Amniotic epithelial cell (primary cell): ENCODE results near the gene GPR32.
"Not testable (repeated sequence)": the region's sequence is repeated elsewhere in the genome, so short reads cannot be mapped to it uniquely, and the experiment has no call there.

Experiments
- DNase-seq: peaks from one replicate; pipeline ENCODE4 v3.0.0-alpha.2; 2010; ENCODE audit warnings: low read depth

The GPR32 gene

DNA sequence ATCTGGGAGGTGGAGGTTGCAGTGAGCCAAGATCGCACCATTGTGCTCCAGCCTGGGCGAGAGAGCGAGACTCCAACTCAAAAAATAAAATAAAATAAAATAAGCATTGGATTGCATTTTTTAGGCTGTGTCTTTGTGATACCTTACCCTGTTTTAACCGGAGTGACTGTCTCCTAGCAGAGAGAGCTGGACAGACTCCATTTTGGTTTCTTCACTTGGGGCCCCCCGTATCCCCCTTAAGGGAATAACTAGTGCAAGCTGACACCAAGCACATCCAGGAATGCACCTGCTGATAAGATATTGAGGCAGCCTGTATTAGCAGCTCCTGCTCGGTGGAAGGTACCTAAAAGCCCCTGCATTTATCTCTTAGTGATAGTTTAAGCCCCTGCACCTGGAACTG lies 20.8 kb upstream of the GPR32 start:
- no peak for DNase-seq

DNA sequence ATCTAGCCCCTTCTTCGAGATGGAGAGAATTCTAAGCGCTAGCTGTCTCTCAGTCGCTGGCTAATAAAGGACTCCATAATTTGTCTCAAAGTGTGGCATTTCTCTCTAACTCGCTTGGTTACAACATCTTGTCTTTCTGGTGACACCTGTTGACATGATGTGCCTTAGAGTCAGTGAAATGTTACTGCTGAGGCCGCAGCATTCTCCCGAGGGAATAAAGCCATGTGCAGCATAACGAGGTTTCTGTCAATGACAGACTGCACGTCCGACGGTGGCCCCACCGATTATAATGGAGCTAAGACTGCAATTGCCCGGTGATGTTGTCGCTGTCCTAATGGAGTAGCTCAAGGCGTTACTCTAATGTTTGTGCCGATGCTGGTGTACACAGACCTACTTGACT lies 20.3 kb upstream of the GPR32 start:
- no peak for DNase-seq

DNA sequence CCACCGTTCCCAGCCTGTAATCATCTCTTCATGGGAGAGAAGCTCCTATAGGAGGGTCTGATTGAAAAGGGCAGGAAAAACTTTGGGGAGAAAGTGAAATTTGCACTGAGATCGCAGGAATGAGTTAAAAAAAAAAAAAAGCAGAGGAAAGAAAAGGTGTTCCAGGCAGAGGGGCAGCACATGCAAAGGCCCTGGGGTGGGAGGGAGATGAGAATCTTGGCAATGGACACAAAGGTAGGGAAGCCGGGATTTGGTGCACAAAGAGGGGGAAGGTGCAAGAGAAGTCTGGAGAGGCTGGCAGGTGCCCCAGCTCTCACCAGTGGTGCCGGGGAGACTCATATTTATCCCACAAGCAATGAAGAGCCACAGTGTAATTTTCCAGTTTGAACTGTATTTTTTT lies 16.4 kb upstream of the GPR32 start:
- DNase-seq = no peak

DNA sequence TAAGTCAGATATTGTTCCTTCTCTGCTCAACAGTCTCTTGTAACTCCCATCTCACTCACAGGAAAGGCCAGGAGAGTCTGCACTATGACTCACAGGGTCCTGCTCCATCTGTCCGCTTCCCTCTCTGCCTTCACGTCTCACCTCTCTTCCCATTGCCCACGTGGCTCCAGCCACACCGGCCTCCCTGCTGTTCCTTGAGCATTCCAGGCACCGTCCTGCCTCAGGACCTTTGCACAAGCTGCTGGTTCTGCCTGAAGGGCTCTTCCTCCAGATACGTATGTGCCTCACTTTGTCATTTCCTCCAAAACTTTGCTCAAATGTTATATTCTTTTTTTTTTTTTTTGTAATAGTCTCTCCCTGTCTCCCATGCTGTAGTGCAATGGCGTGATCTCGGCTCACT lies 14.0 kb upstream of the GPR32 start:
- not testable (repeated sequence) for DNase-seq

DNA sequence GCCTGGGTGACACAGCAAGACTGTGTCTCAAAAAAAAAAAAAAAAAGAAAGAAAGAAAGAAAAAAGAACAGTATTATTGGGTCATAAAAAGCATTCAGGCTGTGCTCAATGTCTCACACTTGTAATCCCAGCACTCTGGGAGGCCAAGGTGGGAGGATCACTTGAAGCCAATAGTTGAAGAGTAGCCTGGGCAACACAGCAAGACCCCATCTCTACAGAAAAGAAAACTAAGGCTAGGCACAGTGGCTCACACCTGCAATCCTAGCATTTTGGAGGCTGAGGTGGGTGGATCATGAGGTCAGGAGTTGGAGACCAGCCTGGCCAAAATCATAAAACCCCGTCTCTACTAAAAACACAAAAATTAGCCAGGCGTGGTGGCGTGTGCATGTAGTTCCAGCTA lies 12.6 kb upstream of the GPR32 start:
- not testable (repeated sequence) for DNase-seq

DNA sequence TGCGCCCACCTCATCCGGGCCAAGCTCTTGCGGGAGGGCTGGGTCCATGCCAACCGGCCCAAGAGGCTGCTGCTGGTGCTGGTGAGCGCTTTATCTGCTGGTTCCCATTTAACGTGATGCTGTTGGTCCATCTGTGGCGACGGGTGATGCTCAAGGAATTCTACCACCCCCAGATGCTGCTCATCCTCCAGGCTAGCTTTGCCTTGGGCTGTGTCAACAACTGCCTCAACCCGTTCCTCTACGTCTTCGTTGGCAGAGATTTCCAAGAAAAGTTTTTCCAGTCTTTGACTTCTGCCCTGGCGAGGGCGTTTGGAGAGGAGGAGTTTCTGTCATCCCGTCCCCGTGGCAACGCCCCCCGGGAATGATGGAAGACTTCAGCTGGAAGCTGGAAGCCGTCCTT lies 11.2 kb upstream of the GPR32 start:
- DNase-seq = not testable (repeated sequence)

DNA sequence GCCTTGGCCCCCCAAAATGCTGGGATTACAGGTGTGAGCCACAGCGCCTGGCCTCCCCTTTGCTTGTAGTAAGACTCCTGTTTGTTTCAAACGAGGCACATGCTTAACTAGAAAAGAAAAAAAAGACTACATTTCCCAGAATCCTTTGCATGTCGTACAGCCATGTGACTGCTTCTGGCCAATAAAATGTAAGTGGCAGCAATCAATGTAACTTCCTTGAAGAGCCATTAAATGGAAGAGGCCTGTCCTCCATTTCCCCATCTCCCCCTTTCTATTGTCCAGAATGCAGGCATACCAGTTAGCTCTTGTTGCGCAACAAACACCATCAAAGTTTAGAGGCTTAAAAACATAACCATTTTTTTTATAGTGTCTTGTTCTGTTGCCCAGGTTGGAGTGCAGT lies 10.4 kb upstream of the GPR32 start:
- peak; percentile 14 for DNase-seq

DNA sequence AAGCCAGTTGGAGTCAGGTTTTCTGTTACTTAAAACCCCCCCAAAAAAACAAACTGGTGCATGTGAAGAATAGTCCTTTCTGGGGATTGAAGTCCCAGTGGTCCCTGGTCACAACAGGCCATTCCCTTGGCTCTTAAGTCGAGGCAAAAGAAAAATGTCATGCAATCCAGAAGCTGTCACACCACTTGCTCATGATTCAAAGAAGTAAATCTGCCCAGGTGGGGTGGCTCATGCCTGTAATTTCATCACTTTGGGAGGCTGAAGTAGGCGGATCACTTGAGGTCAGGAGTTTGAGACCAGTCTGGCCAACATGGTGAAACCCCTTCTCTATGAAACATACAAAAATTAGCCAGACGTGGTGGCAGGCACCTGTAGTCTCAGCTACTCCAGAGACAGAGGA lies 8.8 kb upstream of the GPR32 start:
- not testable (repeated sequence) for DNase-seq

DNA sequence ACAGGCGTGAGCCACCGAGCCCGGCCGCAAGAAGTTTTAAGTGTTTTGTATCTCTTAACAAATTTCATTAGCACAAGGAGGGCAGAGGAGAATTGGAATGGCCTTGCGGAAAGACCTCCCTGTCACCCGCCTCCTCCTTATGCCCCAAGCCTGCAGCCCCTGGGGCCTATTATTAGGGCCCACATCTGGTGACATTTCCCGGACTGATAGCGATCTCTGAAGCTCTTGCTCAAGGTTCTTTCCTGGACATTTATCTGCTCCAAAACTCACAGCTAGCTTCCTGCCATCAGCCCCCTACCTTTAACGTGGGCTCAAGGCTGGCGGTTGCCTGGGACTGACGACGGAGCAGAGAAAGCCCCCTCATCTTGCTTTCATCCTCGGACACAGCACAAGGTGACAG lies 6.7 kb upstream of the GPR32 start:
- not testable (repeated sequence) for DNase-seq

DNA sequence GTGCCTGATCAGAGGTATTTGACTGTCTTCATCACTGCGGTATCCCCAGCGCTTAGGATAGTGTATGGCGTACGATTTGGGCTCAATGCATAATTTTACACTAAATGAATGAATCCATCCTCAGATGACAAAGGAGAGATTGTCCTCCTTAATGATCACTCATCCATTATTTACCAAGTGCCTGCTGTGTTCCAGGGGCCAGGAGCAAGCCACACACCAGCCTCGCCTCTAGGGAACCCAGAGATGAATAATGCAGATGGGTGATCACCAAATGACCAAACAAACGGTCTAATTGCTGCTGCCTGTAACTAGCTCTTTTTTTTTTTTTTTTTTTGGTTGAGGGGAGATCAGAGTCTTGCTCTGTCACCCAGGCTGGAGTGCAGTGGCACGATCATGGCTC lies 5.9 kb upstream of the GPR32 start:
- no peak for DNase-seq

DNA sequence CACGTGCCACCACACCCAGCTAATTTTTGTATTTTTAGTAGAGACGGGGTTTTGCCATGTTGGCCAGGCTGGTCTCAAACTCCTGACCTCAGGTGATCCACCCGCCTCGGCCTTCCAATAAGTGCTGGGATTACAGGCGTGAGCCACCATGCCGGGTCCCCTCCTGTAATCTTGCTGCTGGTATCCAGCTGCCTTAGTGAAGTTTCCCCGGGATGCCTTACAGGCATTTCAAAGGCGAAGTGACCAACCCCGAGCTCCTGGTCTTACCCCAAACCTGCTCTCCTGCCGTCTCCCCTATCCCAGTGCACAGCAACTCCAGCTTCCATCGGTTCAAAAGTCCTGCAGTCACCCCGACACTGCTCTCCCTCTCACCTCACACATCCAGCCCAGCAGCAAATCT lies 3.5 kb upstream of the GPR32 start:
- DNase-seq = not testable (repeated sequence)

DNA sequence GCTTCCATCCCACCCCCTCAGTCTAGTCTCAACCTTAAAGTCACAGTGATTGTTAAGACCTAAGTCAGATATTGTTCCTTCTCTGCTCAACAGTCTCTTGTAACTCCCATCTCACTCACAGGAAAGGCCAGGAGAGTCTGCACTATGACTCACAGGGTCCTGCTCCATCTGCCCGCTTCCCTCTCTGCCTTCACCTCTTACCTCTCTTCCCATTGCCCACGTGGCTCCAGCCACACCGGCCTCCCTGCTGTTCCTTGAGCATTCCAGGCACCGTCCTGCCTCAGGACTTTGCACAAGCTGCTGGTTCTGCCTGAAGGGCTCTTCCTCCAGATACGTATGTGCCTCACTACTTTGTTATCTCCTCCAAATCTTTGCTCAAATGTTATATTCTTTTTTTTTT lies 3.0 kb upstream of the GPR32 start:
- DNase-seq = not testable (repeated sequence)

DNA sequence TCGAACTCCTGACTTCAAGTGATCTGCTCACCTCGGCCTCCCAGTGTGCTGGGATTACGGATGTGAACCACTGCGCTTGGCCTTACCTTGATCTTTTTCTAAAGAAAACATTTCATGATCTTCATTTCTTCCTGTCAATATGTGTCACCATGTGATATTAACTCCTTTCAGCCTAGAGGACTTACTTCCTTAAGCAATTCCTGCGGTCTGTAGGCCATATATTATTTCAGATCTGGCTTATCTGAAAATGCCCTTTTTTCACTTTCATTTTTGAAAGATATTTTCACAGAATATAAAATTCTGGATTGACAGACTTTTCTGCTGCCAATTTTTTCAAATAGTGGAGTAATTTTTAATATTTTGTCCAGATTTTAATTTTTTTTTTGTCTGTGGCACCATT lies 2.0 kb upstream of the GPR32 start:
- no peak for DNase-seq

DNA sequence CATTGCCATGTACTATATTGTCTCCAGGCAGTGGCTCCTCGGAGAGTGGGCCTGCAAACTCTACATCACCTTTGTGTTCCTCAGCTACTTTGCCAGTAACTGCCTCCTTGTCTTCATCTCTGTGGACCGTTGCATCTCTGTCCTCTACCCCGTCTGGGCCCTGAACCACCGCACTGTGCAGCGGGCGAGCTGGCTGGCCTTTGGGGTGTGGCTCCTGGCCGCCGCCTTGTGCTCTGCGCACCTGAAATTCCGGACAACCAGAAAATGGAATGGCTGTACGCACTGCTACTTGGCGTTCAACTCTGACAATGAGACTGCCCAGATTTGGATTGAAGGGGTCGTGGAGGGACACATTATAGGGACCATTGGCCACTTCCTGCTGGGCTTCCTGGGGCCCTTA lies 624 bp downstream of the GPR32 start:
- DNase-seq = no peak

DNA sequence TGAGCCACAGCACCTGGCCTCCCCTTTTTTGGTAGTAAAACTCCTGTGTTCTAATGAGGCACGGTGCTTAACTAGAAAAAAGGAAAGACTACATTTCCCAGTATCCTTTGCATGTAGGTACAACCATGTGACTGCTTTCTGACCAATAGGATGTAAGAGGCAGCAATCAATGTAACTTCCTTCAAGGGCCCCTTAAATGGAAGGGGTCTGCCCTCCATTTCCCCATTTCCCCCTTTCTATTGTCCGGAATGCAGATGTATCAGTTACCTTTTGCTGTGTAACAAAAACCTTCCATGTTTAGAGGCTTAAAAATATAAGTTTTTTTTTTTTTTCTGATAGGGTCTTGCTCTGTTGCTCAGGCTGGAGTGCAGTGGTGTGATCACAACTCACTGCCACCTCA lies 2.2 kb downstream of the GPR32 start:
- peak; percentile 16 for DNase-seq

DNA sequence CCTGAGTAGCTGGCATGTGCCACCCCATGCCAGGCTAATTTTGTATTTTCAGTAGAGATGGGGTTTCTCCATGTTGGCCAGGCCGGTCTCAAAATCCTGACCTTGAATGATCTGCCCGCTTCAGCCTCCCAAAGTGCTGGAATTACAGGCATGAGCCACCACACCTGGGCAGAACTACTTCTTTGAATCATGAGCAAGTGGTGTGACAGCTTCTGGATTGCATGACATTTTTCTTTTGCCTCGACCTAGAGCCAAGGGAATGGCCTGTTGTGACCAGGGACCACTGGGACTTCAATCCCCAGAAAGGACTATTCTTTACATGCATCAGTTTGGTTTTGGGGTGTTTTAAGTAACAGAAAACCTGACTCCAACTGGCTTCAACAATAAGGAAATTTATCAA lies 2.6 kb downstream of the GPR32 start:
- not testable (repeated sequence) for DNase-seq

DNA sequence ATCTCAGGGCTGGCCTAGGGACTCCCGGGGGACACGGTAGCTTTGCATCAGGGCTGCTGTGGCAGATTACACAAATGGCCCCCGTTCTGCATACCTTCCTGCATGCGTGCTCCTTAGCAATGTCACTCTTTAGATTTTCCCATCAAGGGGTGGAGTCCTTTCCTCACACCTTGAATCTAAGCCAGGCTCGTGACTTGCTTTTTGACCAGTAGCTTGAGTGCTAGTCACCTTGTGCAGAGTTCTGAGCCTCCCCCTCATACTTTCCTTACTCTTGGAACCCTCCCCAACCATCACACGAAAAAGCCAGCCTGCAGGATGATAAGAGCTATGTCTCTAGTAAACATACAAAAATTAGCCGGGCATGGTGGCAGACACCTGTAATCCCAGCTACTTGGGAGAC lies 3.2 kb downstream of the GPR32 start:
- DNase-seq = not testable (repeated sequence)

DNA sequence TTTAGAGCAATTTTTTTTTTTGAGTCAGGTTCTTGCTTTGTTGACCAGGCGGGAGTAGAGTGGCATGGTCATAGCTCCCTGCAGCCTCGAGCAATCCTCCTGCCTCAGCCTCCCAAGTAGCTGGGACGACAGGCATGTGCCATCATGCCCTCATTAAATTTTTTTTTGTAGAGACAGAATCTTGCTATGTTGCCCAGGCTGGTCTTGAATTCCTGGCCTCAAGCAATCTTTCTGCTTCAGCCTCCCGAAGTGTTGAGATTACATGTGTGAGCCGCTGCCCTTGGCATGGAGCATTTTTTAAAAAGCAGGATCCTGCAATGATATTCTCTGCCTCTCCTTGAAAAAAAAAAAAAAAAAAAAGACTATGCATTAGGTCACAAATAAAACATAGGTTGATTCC lies 5.9 kb downstream of the GPR32 start:
- DNase-seq = no peak

DNA sequence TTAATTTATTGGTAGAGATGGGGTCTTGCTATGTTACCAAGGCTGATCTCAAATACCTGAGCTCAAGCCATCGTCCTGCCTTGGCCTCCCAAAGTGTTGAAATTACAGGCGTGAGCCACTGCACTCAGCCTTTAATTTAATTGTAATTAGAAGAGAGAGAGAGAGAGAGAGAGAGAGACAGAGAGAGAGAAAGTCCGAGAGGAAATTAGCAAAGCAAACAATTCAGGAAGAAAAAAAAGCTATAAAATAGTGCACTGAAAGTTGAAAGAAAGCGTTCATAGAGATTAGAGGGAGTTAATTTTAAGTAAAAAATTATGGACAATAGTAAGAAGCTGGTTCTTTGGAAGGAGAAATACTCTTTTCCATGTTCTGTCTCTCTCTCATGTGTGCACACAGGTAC lies 7.0 kb downstream of the GPR32 start:
- no peak for DNase-seq

DNA sequence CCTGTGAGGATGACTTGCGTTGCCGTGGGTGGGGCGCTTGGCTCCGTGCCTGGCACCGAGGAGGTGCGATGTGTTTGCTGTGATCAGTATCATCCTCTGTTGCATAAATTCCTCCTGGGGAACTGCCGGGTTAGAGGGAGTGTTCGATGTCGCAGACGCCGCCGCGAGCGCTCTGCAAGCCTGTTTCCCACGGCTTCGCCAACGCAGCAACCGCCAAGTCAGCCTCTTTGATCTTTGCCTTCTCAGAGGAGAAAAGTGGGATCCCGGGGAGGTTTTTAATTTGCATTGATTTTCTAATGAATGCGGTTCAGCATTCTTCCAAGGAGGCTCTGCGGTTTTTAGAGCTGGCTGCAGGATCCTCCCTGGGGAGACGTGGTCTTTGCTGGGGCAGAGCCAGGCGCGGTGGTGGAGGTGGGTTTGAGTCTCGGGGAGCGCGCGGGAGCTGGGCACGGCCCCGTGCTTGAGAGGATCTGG lies 7.6 kb downstream of the GPR32 start:
- no peak for DNase-seq

DNA sequence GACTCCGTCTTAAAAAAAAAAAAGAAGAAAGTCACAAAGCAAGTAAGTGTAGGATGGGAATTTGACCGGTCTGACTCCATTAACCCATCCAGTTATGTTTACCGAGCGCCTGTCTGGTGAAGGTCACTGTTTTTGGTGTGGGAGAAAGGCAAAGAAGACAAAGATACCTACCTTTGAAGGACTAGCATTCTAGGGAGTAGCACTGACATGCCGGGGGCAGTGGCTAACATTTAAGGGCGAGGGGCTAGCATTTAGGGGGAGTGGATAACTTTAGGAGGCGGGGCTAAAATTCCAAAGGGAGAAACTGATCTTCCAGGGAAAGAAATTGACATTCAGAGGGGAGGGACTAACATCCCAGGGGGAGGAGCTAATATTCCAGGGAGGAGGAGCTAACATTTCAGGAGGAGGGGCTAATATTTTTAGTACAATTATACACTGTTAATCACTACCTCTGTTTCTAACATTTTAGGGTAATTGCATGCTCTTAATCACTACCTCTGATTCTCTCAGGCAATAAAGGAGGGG lies 8.7 kb downstream of the GPR32 start:
- DNase-seq = no peak

DNA sequence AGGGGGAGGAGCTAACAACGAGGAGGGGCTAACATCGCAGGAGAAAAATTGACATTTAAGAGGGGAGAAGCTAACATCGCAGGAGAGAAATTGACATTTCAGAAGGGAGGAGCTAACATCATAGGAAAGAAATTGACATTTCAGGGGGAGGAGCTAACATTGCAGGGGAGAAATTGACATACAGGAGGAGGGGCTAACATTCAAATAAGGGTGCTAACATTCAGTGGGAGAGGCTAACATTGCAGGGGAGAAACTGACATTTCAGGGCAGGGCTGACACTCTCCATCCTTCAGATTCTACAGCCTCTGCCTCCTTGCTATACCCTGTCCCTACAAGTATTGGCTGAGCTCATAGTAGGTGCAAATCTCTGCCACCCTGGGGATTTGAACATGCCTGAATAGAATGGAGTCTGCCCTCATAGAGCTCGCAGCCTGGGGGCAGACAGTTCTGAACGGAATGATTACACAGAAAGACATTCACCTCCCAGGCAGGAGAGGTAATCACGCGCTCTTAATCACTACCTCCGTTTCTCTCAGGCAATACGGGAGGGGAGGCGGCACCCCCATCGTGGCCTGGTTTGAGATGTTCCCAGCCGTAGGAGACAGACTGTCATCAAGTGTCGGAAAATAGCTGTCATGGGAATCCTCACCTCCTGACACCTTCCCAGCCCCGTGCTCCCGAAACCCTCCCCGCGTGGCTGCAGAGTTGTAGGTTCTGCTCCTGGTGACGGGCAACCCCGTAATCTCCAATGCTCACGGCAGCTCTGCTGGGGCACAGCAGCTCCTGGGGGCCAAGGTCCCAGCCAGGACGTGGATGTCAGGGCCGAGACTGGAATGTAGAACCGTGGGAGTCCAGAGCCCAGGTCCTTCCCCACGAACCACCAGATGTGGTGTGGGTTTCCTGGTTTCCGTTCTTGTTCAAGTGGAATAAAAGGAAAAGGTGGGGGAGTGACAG lies 9.5 kb downstream of the GPR32 start:
- DNase-seq = no peak

DNA sequence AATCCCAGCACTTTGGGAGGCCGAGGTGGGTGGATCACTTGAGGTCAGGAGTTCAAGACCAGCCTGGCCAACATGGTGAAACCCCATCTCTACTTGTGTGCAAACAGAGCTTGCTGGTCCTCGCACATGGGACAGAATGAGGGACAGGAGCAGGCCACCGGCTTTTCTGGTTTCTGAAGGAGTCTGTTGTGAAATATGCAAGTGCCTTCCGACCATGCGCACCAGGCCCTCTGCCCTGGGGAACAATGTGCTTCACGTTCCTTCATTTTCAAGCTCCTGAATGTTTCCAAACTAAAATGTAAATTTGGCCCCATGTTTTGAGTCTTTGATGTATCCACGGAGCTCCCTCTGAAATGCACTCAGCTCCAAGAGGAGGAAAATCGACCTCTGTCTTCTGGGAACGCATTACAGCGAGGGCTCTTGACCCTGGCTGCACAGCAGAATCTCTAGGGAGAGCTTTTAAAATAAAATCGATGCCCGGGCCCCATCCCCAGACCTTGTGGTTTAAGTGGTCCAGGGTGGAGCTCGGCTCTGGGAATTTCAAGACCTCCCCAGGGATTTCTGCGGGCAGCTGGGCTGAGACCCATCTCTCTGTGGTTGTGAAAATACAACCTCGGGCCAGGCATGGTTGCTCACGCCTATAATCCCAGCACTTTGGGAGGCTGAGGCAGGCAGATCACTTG lies 10.6 kb downstream of the GPR32 start:
- DNase-seq = no peak
